Ishikawa (cell line): ENCODE measurements around the gene KIZ.

ENCODE experiments used
- CEBPB ChIP-seq: IDR thresholded peaks from 2 replicates; pipeline ENCODE4 v1.6.1; 2012
- CREB1 ChIP-seq: IDR thresholded peaks from 2 replicates; pipeline ENCODE4 v1.6.1; 2012; ENCODE audit warnings: low read depth
- EP300 ChIP-seq: IDR thresholded peaks from 2 replicates; pipeline ENCODE4 v1.6.1; 2012; ENCODE audit warnings: borderline replicate concordance
- FOXM1 ChIP-seq: IDR thresholded peaks from 2 replicates; pipeline ENCODE4 v1.6.1; 2012; ENCODE audit warnings: low read depth, borderline replicate concordance
- NFIC ChIP-seq: IDR thresholded peaks from 2 replicates; pipeline ENCODE4 v1.6.1; 2012
- YY1 ChIP-seq: IDR thresholded peaks from 2 replicates; pipeline ENCODE4 v1.6.1; 2012; ENCODE audit warnings: low read depth
- ZBTB7A ChIP-seq: IDR thresholded peaks from 2 replicates; pipeline ENCODE4 v1.6.1; 2012; ENCODE audit warnings: low read depth

- TF ChIP-seq YY1: no peak
- no peak for TF ChIP-seq EP300
- no peak for TF ChIP-seq ZBTB7A
- no peak for TF ChIP-seq FOXM1
- no peak for TF ChIP-seq CREB1
- no peak for TF ChIP-seq CEBPB
- TF ChIP-seq NFIC: no peak
Observed at GRCh38 chr20:21246161-21246560, 120.3 kb downstream of the KIZ start.
